ENCODE measurements around the gene MUC20.

- TF ChIP-seq POLR2AphosphoS5 (IDR thresholded peaks at IDR 0.05; ENCODE audit: low read depth, low read length) (no peak), POLR2A (IDR thresholded peaks at IDR 0.05; ENCODE audit: low read depth, low read length) (no peak)
These were observed 43.4 kb downstream of the MUC20 start for GRCh38 chr3:195763843-195764825.

Data from GM12892 (cell line).